Large intestine (tissue), 3 donors: ENCODE measurements around the gene MIOX. TPM values are rescaled to one million over a fixed set of nuclear protein-coding genes. Genes with fewer than 3 reads are reported as not detected.

ENCODE experiments used
- DNase-seq, 2 donors: peaks; one replicate each; pipeline versions ENCODE4 v3.0.0 to v3.0.0-alpha.2; 2013
- H3K27ac ChIP-seq: one replicate; pipeline ENCODE4 v1.5.1; 2013; ENCODE audit warnings: low read length
- H3K27me3 ChIP-seq: 2 replicates; pipeline ENCODE4 v1.6.1; 2013; ENCODE audit warnings: low read length; ENCODE audit not compliant: control insufficient read depth, insufficient read depth
- H3K36me3 ChIP-seq: 2 replicates; pipeline ENCODE4 v1.6.1; 2013; ENCODE audit warnings: low read length; ENCODE audit not compliant: control insufficient read depth, insufficient read depth
- H3K4me1 ChIP-seq: one replicate; pipeline ENCODE4 v1.6.1; 2013; ENCODE audit warnings: low read length; ENCODE audit not compliant: control insufficient read depth, insufficient read depth
- H3K4me3 ChIP-seq: one replicate; pipeline ENCODE4 v1.5.1; 2013; ENCODE audit warnings: low read length
- H3K9me3 ChIP-seq: one replicate; pipeline ENCODE4 v1.6.1; 2013; ENCODE audit warnings: mild to moderate bottlenecking, low read depth, low read length, moderate library complexity; ENCODE audit not compliant: control insufficient read depth
- WGBS: methylation state at CpG from one replicate; pipeline ENCODE4 v1.1.5; 2013; ENCODE audit warnings: low lambda C conversion rate; ENCODE audit not compliant: insufficient coverage; 5-methylcytosine and 5-hydroxymethylcytosine counted together
- polyA plus RNA-seq: library from polyadenylated mRNA; unstranded; fragments of 120-200 nt; gene quantifications from one replicate; pipeline ENCODE4 v1.2.1, GENCODE V29; 2013

MIOX gene
- polyA plus RNA-seq, 1 donor: 0.60 TPM

- Histone ChIP-seq H3K4me1 (no peaks in the 10 kb centered on the region), H3K27me3 (no peaks in the 10 kb centered on the region), H3K36me3 (peaks cover 79% of the 10 kb centered on the region), H3K27ac (no peak overlapping the region), H3K4me3 (no peak overlapping the region), H3K9me3 (peaks cover 3% of the 10 kb centered on the region)
- no peak for DNase-seq
- no CpG with 5 or more reads among the region's 11 CpGs for WGBS
Observed at GRCh38 chr22:50456026-50456425, 30.6 kb upstream of the MIOX start.

DNA sequence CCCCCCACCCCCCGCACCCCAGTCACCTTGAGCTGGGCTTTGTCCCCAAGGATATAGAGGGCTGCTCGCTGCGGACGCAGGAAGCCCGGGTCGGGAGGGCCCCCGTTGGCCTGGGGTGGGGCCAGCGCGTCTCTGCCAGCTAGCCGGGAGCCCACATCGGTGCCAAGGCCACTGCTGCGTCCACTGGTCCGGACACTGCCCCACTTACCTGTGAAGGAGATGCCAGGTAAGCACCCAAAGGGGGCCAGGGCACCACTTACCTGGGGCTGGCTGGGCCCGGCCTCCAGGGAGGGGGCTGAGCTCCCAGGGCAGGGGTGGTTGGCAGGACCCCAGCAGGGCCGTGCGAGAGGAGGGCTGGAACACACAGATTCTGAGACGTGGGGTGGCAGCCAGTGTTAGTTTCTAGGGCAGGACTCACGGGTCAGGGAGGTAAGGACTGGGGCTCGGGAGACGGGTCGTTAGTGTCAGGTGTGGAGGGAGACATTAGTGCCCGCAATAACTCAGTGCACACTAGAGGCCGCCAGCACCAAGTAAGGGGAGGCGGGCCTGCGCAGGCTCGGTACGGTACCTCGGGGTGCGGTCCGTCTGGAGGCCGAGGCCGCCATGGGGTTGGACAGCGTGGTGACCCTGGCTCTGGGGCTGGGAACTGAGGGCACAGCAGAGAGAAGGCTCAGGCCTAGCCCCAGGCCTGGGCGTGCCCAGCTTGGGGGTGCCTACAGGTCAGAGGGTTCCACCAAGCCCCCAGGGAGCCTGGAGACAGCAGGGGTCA lies 30.0 kb upstream of the MIOX start:
- no CpG with 5 or more reads among the region's 34 CpGs for WGBS
- Histone ChIP-seq H3K27me3 (no peaks in the 10 kb centered on the region), H3K27ac (no peak overlapping the region), H3K36me3 (peaks cover 81% of the 10 kb centered on the region), H3K4me1 (no peaks in the 10 kb centered on the region), H3K9me3 (peaks cover 3% of the 10 kb centered on the region), H3K4me3 (no peak overlapping the region)
- DNase-seq: no peak

DNA sequence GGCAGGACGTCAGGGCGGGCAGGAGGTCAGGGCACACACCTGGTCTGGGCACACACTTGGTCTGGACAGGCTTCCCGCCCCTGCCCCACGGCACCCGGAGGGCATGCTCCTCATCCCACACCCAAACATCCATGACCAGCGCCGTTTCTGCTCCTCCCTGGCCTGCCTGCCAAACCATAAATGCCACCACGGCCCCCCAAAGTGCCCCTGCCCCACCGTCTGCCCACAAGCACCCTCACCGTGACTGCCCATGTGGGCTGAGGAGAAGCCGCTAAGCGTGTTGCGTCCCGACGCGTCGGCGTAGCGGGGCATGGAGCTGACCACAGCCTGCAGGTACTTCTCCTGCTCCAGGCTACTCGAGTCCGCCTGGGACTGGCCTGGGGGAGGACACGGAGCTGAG lies 27.6 kb upstream of the MIOX start:
- no CpG with 5 or more reads among the region's 22 CpGs for WGBS
- no peaks in the 10 kb centered on the region for H3K27me3 ChIP-seq
- H3K27ac ChIP-seq: no peak overlapping the region
- H3K4me3 ChIP-seq: no peak overlapping the region
- no peak for DNase-seq
- H3K9me3 ChIP-seq: peaks cover 3% of the 10 kb centered on the region
- peaks cover 94% of the 10 kb centered on the region for H3K36me3 ChIP-seq
- no peaks in the 10 kb centered on the region for H3K4me1 ChIP-seq

GRCh38 chr22:50459496-50460140 lies 27.0 kb upstream of the MIOX start:
- WGBS: no CpG with 5 or more reads among the region's 41 CpGs
- Histone ChIP-seq H3K27me3 (no peaks in the 10 kb centered on the region), H3K27ac (no peak overlapping the region), H3K36me3 (peaks cover 94% of the 10 kb centered on the region), H3K9me3 (peaks cover 3% of the 10 kb centered on the region), H3K4me1 (no peaks in the 10 kb centered on the region), H3K4me3 (no peak overlapping the region)
- no peak for DNase-seq

DNA sequence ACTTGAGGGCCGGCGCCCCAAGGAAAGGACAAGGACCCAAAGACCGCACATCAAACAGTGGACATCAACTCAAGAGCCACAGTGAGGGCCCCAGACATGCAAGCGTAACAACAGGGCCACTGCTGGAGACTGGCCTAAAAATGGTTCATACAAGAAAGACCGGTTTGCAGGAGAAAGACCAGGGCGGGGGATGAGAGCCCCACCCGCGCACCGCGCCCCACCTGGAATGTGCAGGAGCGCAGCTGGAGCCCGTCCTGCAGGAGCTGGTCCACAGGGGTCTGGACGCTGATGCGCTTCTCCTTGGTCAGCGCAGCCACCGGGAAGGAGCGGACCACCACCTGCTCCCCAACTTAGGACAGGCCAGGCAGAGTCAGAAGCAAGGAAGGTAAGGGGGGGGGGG lies 25.7 kb upstream of the MIOX start:
- H3K36me3 ChIP-seq: peaks cover 94% of the 10 kb centered on the region
- H3K4me1 ChIP-seq: no peaks in the 10 kb centered on the region
- no peak for DNase-seq
- H3K27me3 ChIP-seq: no peaks in the 10 kb centered on the region
- peaks cover 3% of the 10 kb centered on the region for H3K9me3 ChIP-seq
- H3K27ac ChIP-seq: no peak overlapping the region
- no peak overlapping the region for H3K4me3 ChIP-seq
- WGBS: no CpG with 5 or more reads among the region's 17 CpGs

- peaks cover 1% of the 10 kb centered on the region for H3K9me3 ChIP-seq
- H3K4me1 ChIP-seq: no peaks in the 10 kb centered on the region
- peaks cover 96% of the 10 kb centered on the region for H3K36me3 ChIP-seq
- WGBS: no CpG with 5 or more reads among the region's 26 CpGs
- no peaks in the 10 kb centered on the region for H3K27me3 ChIP-seq
- no peak overlapping the region for H3K27ac ChIP-seq
- no peak for DNase-seq
- no peak overlapping the region for H3K4me3 ChIP-seq
Observed at GRCh38 chr22:50461536-50461935, 25.1 kb upstream of the MIOX start.

GRCh38 chr22:50461979-50462540 lies 24.6 kb upstream of the MIOX start:
- WGBS: 95% methylated on average over 4 of the region's 30 CpGs
- Histone ChIP-seq H3K4me3 (no peak overlapping the region), H3K27me3 (no peaks in the 10 kb centered on the region), H3K9me3 (no peaks in the 10 kb centered on the region), H3K4me1 (no peaks in the 10 kb centered on the region), H3K36me3 (peaks cover 96% of the 10 kb centered on the region), H3K27ac (no peak overlapping the region)
- DNase-seq: no peak

- Histone ChIP-seq H3K36me3 (peaks cover 98% of the 10 kb centered on the region), H3K4me3 (no peak overlapping the region), H3K27ac (no peak overlapping the region), H3K4me1 (no peaks in the 10 kb centered on the region), H3K27me3 (no peaks in the 10 kb centered on the region), H3K9me3 (no peaks in the 10 kb centered on the region)
- WGBS: 100% methylated on average over 2 of the region's 28 CpGs
- no peak for DNase-seq
Observed at GRCh38 chr22:50463188-50463900, 23.3 kb upstream of the MIOX start.

- WGBS: no CpG with 5 or more reads among the region's 24 CpGs
- no peaks in the 10 kb centered on the region for H3K9me3 ChIP-seq
Observed at GRCh38 chr22:50464451-50464850, 22.2 kb upstream of the MIOX start.

More at GRCh38 chr22:50464451-50464850, 22.2 kb upstream of the MIOX start:
- H3K36me3 ChIP-seq: peaks cover 89% of the 10 kb centered on the region
- no peak overlapping the region for H3K4me3 ChIP-seq
- H3K27ac ChIP-seq: no peak overlapping the region
- H3K4me1 ChIP-seq: peaks cover 7% of the 10 kb centered on the region
- H3K27me3 ChIP-seq: no peaks in the 10 kb centered on the region
- no peak for DNase-seq
